GM18520 (cell line): ENCODE data around the gene ZNF723.
"Not testable (repeated sequence)": the region's sequence is repeated elsewhere in the genome, so short reads cannot be mapped to it uniquely, and the experiment has no call there.

Source experiments
- ATAC-seq: cut with Tn5 transposase; IDR thresholded peaks from one replicate; pipeline ENCODE4 v1.9.1; 2021; ENCODE audit not compliant: unreplicated experiment

ZNF723 gene

GRCh38 chr19:22832031-22832762 is at the start of gene ZNF723:
Gene ZNF723, plus strand, starts transcription at chr19:22832291. Its CDS starts 89 bp downstream, at chr19:22832380.
- ATAC-seq = no peak

GRCh38 chr19:22783651-22784410 is 48.3 kb upstream of the ZNF723 start, which contains the start of gene ZNF99:
Gene ZNF99, minus strand, starts transcription at chr19:22784151. Its CDS starts 135 bp downstream, at chr19:22784016.
- ATAC-seq = no peak

GRCh38 chr19:22792863-22793262 is 39.2 kb upstream of the ZNF723 start:
- ATAC-seq = not testable (repeated sequence)

- no peak for ATAC-seq
Observed at GRCh38 chr19:22797040-22797439, 35.1 kb upstream of the ZNF723 start.

GRCh38 chr19:22806418-22806817 is 25.7 kb upstream of the ZNF723 start:
- no peak for ATAC-seq

GRCh38 chr19:22807061-22807835 is 24.8 kb upstream of the ZNF723 start:
- no peak for ATAC-seq

- ATAC-seq = no peak
Observed at GRCh38 chr19:22814124-22814523, 18.0 kb upstream of the ZNF723 start.

GRCh38 chr19:22831211-22831610 is 880 bp upstream of the ZNF723 start:
- no peak for ATAC-seq

- ATAC-seq = not testable (repeated sequence)
Observed at GRCh38 chr19:22857713-22858320, 25.7 kb downstream of the ZNF723 start.

- ATAC-seq = no peak
Observed at GRCh38 chr19:22882797-22883196, 50.7 kb downstream of the ZNF723 start.

- no peak for ATAC-seq
Observed at GRCh38 chr19:22893855-22894270, 61.8 kb downstream of the ZNF723 start.

- no peak for ATAC-seq
Observed at GRCh38 chr19:22901431-22902130, 69.5 kb downstream of the ZNF723 start.
